Measurements from ENCODE around the gene CDC40. TPM values are rescaled to one million over a fixed set of nuclear protein-coding genes. Genes with fewer than 3 reads are reported as not detected.

Gene CDC40
- total RNA-seq, 1 donor from 2014 or later = 17.4 TPM

- Histone ChIP-seq H3K9me3 (no peaks in the 10 kb centered on the region), H3K27me3 (no peaks in the 10 kb centered on the region), H3K4me3 (no peak overlapping the region), H3K4me1 (no peaks in the 10 kb centered on the region), H3K36me3 (no peaks in the 10 kb centered on the region), H3K27ac (no peak overlapping the region)
- intact Hi-C loops (cut with DNase I) = no loop called here
- no peak for DNase-seq (ENCODE audit: extremely low spot score in 2 of 2)
- no peak for TF ChIP-seq POLR2A (IDR thresholded peaks at IDR 0.05)
- no peak for TF ChIP-seq CTCF (IDR thresholded peaks at IDR 0.05)
- TF ChIP-seq POLR2AphosphoS5 (IDR thresholded peaks at IDR 0.05; ENCODE audit: insufficient read depth in 1 of 2, low read depth in 1 of 2) = no peak
These were observed 32.4 kb upstream of the CDC40 start for GRCh38 chr6:110147870-110148269.

GRCh38 chr6:110158479-110158878 lies 21.7 kb upstream of the CDC40 start:
- no peak for DNase-seq (ENCODE audit: extremely low spot score in 2 of 2)
- Histone ChIP-seq H3K4me3 (no peak overlapping the region), H3K27me3 (no peaks in the 10 kb centered on the region), H3K27ac (no peak overlapping the region), H3K4me1 (no peaks in the 10 kb centered on the region), H3K9me3 (no peaks in the 10 kb centered on the region), H3K36me3 (no peaks in the 10 kb centered on the region)
- intact Hi-C loops (cut with DNase I) = no loop called here
- TF ChIP-seq POLR2AphosphoS5 (IDR thresholded peaks at IDR 0.05; ENCODE audit: insufficient read depth in 1 of 2, low read depth in 1 of 2) = no peak
- TF ChIP-seq POLR2A (IDR thresholded peaks at IDR 0.05) = no peak
- TF ChIP-seq CTCF (IDR thresholded peaks at IDR 0.05) = no peak

GRCh38 chr6:110170081-110170480 lies 10.1 kb upstream of the CDC40 start:
- intact Hi-C loops (cut with DNase I) = loop anchor here (10.0 kb wide), 1 partner anchor 225 kb away; no protein-coding TSS in a partner anchor
- TF ChIP-seq CTCF (IDR thresholded peaks at IDR 0.05) (no peak), POLR2AphosphoS5 (IDR thresholded peaks at IDR 0.05; ENCODE audit: insufficient read depth in 1 of 2, low read depth in 1 of 2) (no peak), POLR2A (IDR thresholded peaks at IDR 0.05) (no peak)
- no peaks in the 10 kb centered on the region for H3K9me3 ChIP-seq
- no peaks in the 10 kb centered on the region for H3K4me1 ChIP-seq
- H3K4me3 ChIP-seq = no peak overlapping the region
- DNase-seq (ENCODE audit: extremely low spot score in 2 of 2) = no peak
- H3K27me3 ChIP-seq = no peaks in the 10 kb centered on the region
- H3K27ac ChIP-seq = no peak overlapping the region
- no peaks in the 10 kb centered on the region for H3K36me3 ChIP-seq

DNA sequence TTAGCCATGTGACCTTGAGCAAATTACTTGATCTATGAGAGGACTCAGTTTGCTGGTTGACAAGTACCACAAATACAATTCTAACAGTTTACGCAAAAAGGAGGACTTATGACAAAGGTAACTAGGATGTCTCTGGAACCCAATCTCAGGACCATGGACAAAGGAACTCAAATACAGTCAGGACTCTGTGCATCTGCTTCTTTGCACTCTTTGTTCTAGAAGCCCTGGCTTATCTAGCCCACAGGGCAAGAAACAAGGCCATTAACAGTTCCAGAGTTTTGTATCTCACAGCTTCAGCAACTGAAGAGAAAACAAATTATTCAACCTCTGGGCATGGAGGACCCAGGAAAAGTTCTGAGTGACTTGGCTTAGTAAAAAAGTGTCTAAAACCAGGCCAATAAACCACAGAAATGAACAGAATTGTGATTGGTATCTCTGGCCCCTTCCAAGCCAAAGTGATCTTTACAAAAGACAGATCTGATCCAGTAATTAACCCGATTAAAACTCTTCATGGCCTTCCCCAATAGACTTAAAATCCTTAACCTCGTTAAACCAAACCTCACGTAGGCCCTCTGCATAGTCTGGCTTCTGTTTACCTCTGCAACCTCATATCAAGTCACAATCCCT lies 6.6 kb upstream of the CDC40 start:
- Histone ChIP-seq H3K4me3 (no peak overlapping the region), H3K36me3 (no peaks in the 10 kb centered on the region), H3K4me1 (no peaks in the 10 kb centered on the region), H3K27ac (no peak overlapping the region), H3K9me3 (no peaks in the 10 kb centered on the region), H3K27me3 (no peaks in the 10 kb centered on the region)
- intact Hi-C loops (cut with DNase I) = loop anchor here (10.0 kb wide), 1 partner anchor 221 kb away; no protein-coding TSS in a partner anchor
- DNase-seq (ENCODE audit: extremely low spot score in 2 of 2) = no peak
- no peak for TF ChIP-seq POLR2A (IDR thresholded peaks at IDR 0.05)
- TF ChIP-seq CTCF (IDR thresholded peaks at IDR 0.05) = no peak
- TF ChIP-seq POLR2AphosphoS5 (IDR thresholded peaks at IDR 0.05; ENCODE audit: insufficient read depth in 1 of 2, low read depth in 1 of 2) = no peak

DNA sequence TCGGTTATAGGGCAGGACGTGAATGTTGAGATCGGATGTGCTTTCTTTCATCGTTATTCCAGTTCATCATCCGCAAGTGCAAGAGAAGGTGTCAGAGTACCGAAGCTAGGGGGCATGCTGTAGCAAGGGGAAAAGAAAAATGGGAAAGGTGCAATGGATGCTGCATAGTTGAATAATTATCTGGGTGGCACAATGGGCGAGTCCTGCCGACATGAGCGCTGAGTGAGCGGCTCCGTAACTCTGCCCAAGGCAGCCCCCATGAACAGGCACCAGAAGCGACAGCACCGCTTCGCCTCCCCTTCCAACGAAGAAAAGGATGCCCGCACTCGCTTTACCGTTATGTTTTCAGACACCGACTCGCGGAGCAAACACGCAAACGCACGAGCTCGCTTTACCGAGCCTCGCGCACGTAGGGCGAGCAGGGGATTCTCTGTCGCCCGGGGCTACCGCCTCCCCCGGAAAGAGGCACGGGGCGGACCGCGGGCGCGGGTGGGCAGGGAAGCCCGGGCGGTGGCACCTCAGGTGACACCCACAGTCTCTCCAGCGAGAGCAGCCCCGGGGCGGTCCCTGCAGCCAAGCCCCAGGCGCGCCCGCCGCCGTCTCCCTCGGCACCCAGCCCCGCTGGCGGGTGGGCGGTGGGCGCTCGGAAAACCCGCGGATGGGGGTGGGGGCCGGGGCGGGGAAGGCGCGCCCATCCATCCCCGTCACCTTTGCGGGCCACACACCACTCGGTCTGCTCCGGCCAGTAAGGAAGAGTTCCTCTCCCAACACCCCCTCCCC lies 1.4 kb upstream of the CDC40 start:
- DNase-seq (ENCODE audit: extremely low spot score in 2 of 2) = no peak
- H3K27me3 ChIP-seq = no peaks in the 10 kb centered on the region
- peak; percentile 6 to 58 (median 53) for TF ChIP-seq CTCF (IDR thresholded peaks at IDR 0.05)
- TF ChIP-seq POLR2AphosphoS5 (IDR thresholded peaks at IDR 0.05; ENCODE audit: insufficient read depth in 1 of 2, low read depth in 1 of 2) = peak; percentile 58 to 77
- no peak for TF ChIP-seq POLR2A (IDR thresholded peaks at IDR 0.05)
- H3K27ac ChIP-seq = peak overlapping the region; percentile 81
- intact Hi-C loops (cut with DNase I) = loop anchor here (10.0 kb wide), 1 partner anchor 216 kb away; no protein-coding TSS in a partner anchor
- H3K4me1 ChIP-seq = peaks cover 30% of the 10 kb centered on the region
- H3K36me3 ChIP-seq = no peaks in the 10 kb centered on the region
- no peaks in the 10 kb centered on the region for H3K9me3 ChIP-seq
- H3K4me3 ChIP-seq = peak overlapping the region; percentile 86 to 91

Data from vagina (tissue), 2 donors.